GM18873 (cell line): Measurements from ENCODE around the gene PDE11A.

ENCODE experiments used
- ATAC-seq: cut with Tn5 transposase; IDR thresholded peaks from one replicate; pipeline ENCODE4 v1.9.1; 2021; ENCODE audit warnings: mild to moderate bottlenecking, moderate library complexity, moderate number of reproducible peaks; ENCODE audit not compliant: unreplicated experiment, low FRiP score

The PDE11A gene

DNA sequence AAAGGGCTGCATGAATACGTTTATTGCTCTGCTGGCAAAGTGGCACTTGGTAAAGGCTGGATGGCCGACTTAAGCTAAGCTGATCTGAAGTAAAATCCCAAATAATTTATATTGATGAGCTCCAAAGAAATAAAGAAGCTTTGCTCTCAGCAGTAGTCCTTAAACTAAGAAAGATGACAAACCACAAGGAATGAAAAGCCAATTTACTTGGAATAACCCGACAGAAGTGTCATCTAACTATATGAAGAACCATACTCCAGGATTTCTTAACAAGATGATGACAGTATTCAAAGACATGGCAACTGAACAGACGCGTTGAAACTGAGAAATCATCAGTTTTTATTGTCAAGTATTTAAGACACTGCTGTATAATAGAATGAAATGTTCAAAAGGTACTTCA is 294.1 kb downstream of the PDE11A start:
- ATAC-seq: no peak

- no peak for ATAC-seq
Measured at GRCh38 chr2:177772529-177772928, 300.0 kb downstream of the PDE11A start.

GRCh38 chr2:177771191-177771590 is 301.4 kb downstream of the PDE11A start:
- ATAC-seq: no peak

GRCh38 chr2:177767768-177768167 is 304.8 kb downstream of the PDE11A start:
- no peak for ATAC-seq

GRCh38 chr2:177765698-177766097 is 306.9 kb downstream of the PDE11A start:
- ATAC-seq: no peak

GRCh38 chr2:177763531-177764265 is 308.9 kb downstream of the PDE11A start:
- peak; percentile 87 for ATAC-seq

GRCh38 chr2:177759443-177759842 is 313.1 kb downstream of the PDE11A start:
- no peak for ATAC-seq

DNA sequence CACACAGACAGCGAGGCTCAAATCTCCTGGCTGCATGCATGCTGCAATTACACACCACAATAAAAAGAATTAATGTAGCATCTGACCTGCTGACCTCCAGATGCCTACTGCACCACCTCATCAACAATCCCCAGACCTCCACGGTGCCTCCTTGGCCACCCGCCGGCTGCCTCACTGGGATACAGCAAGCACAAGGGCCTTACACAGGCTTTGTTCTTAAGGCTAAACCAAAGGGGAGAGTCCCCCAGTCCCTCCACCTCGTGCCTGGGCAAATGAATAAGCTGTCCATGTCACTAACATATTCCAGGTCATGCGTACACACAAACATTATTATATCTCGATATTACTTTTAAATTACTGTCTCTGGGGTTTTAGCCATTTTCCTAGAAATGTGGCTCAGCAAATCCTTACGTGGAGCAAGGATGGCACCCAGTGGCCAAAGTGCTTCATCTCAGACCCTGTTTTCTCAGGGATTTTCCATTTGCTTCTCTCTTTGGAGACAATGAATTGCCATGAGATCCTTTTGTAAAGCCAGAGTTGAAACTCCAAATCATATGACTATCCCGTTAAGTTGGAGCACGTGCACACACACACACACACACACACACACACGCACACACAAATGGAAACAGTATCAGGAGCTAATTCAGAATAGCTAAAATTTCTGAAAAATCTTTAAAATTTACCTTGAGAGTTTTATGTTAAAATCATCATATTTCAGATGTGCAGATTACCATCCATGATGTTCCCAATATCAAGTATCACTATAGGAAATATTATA is 313.8 kb downstream of the PDE11A start:
- ATAC-seq: no peak

DNA sequence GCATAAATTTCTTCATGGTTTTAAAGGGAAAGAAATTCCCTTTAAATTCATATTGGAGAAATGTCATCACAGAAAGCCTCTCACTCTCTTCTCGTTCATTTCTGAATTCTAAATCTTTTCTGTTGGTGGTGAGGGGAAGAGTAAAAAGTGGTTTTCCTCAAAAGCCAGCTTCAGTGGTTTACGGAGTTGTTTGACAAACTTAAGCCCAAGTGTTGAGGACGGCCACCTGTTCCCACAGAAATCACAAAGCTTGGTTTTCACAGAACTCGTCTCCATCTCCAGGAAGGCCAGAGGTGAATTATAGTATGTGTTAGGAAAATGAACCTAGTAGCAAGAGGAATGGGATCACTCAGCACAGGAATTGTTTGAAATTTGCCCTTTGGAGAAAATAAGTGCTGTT is 316.2 kb downstream of the PDE11A start:
- no peak for ATAC-seq

DNA sequence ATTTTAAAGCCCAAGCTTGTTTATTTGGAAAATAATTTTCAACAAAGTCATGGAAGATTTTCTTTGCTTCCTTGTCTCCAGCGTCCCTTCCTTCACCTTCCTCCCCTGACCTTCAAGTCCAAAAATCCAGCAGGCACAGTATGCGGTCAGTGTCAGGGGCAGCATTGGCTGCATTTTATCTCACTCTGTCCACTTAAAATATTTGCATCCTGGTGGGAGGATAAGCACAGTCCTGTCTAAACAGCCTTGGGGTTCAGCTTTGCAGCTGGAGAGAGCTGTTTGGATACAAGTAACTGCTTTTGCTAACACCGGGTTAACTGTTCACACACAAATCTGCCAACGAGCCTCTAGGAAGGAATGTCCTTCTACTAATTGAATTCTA is 318.1 kb downstream of the PDE11A start:
- no peak for ATAC-seq

- ATAC-seq: no peak
Measured at GRCh38 chr2:177753682-177754491, 318.7 kb downstream of the PDE11A start.

DNA sequence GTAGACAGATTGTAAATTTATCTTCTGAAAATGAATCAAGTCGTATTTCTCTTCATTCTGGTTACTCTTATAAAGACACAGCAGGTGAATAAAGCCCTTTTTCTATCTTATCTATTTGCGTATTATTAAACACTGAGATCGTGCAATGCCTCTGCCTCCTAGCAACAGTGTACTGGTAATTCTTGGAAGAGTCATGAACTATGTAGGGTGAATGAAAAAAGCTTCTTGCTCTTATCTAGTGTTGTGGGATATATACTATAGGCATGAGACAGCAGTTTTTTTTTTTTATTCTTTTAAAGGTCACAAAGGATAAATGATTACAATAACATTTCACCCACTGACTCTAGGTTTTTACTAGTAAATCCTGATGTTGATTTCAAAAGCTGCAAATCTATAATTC is 324.2 kb downstream of the PDE11A start:
- no peak for ATAC-seq

GRCh38 chr2:177747384-177747783 is 325.2 kb downstream of the PDE11A start:
- no peak for ATAC-seq

- ATAC-seq: no peak
Measured at GRCh38 chr2:177746358-177746757, 326.2 kb downstream of the PDE11A start.

DNA sequence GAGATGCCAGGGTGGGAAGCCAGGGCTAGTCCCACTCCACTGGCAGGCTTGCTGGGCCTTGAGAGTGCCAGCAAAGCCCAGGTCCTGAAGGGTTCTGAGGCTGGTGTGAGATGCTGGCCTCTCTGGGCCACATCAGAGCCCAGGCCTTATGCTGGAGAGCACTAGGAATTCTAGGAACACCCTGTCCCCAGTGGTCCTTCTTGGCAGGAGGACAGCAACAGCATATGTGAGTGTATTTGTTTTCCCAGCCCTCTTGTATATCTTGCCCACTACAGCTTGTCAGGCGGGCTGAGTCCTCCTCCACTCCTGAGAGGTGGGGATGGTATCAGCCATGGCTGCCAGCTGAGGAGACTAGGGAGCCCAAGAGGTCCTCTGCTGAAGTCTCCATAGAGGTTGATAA is 327.0 kb downstream of the PDE11A start:
- ATAC-seq: no peak

- no peak for ATAC-seq
Measured at GRCh38 chr2:177742851-177743250, 329.7 kb downstream of the PDE11A start.

GRCh38 chr2:177741866-177742265 is 330.7 kb downstream of the PDE11A start:
- no peak for ATAC-seq

GRCh38 chr2:177740700-177741099 is 331.9 kb downstream of the PDE11A start:
- ATAC-seq: no peak

GRCh38 chr2:177738461-177739235 is 333.9 kb downstream of the PDE11A start:
- ATAC-seq: no peak

GRCh38 chr2:177735318-177735803 is 337.2 kb downstream of the PDE11A start:
- no peak for ATAC-seq
